PFSK-1 (cell line): ENCODE results near the gene ACP5.

Experiments used
- FOXP2 ChIP-seq: optimal IDR thresholded peaks from 2 replicates; pipeline ENCODE3; 2011; ENCODE audit warnings: borderline replicate concordance, control low read depth, inconsistent platforms; ENCODE audit not compliant: insufficient read depth; ENCODE audit errors: extremely low read length, extremely low read depth
- POLR2AphosphoS5 ChIP-seq: IDR thresholded peaks from 2 replicates; pipeline ENCODE4 v1.6.1; 2012; ENCODE audit warnings: low read depth, mild to moderate bottlenecking, control low read depth, low read length, moderate library complexity
- SIN3A ChIP-seq: IDR thresholded peaks from 2 replicates; pipeline ENCODE4 v1.6.1; 2012; ENCODE audit warnings: mild to moderate bottlenecking, low read length, moderate library complexity, borderline replicate concordance; ENCODE audit not compliant: insufficient read depth
- TAF1 ChIP-seq: IDR thresholded peaks from 2 replicates; pipeline ENCODE4 v1.6.1; 2012; ENCODE audit warnings: low read length, control low read depth, borderline replicate concordance; ENCODE audit not compliant: insufficient read depth
- TF ChIP-seq, protein P1 (sequence below), 2 experiments: IDR thresholded peaks; 2 replicates each; pipeline versions ENCODE4 v1.6.1 to v1.8.0; 2011 to 2012; ENCODE audit warnings: low read depth in 2 of 2, low read length in 2 of 2, control low read depth in 1 of 2, inconsistent platforms in 1 of 2, mild to moderate bottlenecking in 1 of 2, moderate library complexity in 1 of 2; ENCODE audit not compliant: insufficient read depth in 1 of 2

Gene ACP5

DNA sequence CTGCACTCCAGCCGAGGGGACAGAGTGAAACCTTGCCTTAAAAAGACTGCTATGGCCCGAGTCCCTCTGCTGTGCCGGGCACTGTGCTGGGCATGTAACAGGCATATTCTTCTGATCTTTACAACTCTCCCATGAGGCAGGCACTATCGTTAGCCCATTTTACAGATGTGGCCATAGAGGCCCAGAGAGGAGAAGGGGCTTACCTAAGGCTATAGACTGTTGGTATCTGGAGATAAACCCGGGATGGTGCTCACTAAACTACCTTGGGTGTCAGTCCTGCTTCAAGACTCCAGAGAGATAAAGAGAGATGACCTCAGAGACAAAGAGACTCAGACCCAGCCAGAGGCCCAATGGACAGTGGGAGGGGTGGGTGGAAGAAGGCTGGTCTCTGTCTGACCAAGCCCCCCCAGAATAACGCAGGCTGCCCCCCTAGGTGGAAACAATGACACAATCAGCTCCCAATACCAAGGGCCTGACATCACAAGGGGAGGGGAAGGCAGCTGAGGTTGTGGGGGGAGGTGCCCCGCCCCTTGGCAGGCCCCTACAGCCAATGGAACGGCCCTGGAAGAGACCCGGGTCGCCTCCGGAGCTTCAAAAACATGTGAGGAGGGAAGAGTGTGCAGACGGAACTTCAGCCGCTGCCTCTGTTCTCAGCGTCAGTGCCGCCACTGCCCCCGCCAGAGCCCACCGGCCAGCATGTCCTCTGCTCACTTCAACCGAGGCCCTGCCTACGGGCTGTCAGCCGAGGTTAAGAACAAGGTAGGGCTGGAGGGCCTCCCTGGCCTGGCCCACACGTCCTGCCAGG, 39.0 kb downstream of the ACP5 start, which contains the start of gene CNN1:
Gene CNN1 (plus strand): TSS at position 620 of the 805 bp plus-strand sequence. CDS start 77 bp downstream, at position 697.
- TF ChIP-seq SIN3A: no peak
- TF ChIP-seq TAF1: no peak
- TF ChIP-seq, protein P1, sequence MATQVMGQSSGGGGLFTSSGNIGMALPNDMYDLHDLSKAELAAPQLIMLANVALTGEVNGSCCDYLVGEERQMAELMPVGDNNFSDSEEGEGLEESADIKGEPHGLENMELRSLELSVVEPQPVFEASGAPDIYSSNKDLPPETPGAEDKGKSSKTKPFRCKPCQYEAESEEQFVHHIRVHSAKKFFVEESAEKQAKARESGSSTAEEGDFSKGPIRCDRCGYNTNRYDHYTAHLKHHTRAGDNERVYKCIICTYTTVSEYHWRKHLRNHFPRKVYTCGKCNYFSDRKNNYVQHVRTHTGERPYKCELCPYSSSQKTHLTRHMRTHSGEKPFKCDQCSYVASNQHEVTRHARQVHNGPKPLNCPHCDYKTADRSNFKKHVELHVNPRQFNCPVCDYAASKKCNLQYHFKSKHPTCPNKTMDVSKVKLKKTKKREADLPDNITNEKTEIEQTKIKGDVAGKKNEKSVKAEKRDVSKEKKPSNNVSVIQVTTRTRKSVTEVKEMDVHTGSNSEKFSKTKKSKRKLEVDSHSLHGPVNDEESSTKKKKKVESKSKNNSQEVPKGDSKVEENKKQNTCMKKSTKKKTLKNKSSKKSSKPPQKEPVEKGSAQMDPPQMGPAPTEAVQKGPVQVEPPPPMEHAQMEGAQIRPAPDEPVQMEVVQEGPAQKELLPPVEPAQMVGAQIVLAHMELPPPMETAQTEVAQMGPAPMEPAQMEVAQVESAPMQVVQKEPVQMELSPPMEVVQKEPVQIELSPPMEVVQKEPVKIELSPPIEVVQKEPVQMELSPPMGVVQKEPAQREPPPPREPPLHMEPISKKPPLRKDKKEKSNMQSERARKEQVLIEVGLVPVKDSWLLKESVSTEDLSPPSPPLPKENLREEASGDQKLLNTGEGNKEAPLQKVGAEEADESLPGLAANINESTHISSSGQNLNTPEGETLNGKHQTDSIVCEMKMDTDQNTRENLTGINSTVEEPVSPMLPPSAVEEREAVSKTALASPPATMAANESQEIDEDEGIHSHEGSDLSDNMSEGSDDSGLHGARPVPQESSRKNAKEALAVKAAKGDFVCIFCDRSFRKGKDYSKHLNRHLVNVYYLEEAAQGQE (IDR thresholded peaks at IDR 0.05; ENCODE audit: insufficient read depth in 1 of 2, low read depth in 2 of 2, low read length in 2 of 2): no peak
- no peak for TF ChIP-seq FOXP2
- TF ChIP-seq POLR2AphosphoS5: no peak

DNA sequence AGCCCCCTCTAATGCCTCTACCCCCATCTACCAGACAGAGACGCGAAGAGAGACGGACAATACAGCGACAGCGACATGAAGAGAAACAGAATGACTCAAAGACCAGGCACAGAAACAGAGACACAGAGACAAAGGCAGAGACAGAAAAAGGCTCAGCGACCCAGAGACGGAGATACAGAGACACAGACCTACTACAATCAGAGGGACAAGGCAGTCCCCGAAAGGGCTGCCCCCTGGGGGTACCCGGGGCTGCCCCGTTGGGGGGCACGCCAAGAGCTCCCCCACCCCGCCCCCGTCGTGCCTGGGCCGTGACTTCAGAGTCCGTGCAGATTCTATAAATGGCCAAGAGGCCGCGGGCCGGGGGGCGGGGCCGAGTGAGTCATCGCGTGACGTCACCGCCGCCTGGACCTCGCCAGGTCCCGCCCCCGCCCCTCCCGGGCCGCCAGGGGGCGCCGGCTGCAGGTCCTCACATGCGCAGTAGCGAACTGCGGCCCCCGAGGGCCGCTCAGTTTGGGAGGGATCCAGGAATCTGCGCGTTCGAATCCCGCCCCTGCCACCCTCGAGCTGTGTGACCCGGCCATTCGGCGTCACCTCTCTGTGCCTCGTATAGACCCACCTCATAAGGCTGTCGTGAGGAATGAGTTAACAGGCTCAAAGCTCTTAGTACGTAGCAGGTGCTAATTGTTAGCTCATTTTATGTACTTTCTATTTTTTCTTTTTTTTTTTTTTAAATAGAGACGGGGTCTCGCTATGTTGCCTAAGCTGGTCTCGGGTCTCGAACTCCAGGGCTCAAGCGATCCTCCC, 41.5 kb downstream of the ACP5 start:
- TF ChIP-seq FOXP2: peak; percentile 71
- peak; percentile 47; the same call in 1 of the 2 replicates for TF ChIP-seq TAF1
- TF ChIP-seq, protein P1 (IDR thresholded peaks at IDR 0.05; ENCODE audit: insufficient read depth in 1 of 2, low read depth in 2 of 2, low read length in 2 of 2): no peak
- peak; percentile 73; the same call in 1 of the 2 replicates for TF ChIP-seq POLR2AphosphoS5

DNA sequence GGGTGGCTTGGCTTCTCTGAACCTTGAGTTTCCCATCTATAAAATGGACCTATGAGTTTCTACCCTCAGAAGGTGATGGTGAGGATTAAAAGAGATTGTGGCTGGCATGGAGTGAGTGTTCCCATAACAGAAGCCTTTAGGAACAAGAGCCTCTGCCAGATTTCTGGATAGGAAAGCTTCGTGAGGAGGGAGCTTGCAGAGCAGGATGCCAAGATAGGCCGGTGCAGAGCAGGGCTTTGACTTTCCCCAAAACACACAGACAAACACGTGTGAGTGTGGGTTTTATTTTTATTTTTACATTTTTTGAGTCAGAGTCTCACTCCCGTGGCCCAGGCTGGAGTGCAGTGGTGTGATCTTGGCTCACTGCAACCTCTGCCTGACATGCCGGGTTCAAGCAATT, 42.5 kb downstream of the ACP5 start:
- TF ChIP-seq, protein P1 (IDR thresholded peaks at IDR 0.05; ENCODE audit: insufficient read depth in 1 of 2, low read depth in 2 of 2, low read length in 2 of 2): no peak
- TF ChIP-seq POLR2AphosphoS5 (no peak), FOXP2 (no peak), SIN3A (no peak), TAF1 (no peak)

DNA sequence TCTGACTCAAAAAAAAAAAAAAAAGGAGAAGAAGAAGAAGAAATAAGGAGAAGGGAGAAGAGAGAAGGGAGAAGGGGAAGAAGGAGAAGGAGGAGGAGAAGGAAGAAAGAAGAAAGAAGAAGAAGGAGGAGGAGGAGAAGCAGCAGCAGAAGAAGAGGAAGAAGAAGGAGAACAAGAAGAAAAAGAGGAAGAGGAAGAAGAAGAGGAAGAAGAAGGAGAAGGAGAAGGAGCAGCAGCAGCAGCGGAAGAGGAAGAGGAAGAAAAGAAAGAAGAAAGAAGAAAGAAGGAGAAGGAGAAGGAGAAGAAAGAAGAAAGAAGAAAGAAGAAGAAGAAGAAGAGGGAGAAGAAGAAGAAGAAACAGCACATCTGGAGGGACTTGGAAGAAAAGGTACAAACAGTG, 42.9 kb downstream of the ACP5 start:
- TF ChIP-seq TAF1 (no peak), SIN3A (no peak), POLR2AphosphoS5 (no peak), FOXP2 (no peak)
- TF ChIP-seq, protein P1 (IDR thresholded peaks at IDR 0.05; ENCODE audit: insufficient read depth in 1 of 2, low read depth in 2 of 2, low read length in 2 of 2): no peak
